ENCODE results near the gene POU3F1.

The POU3F1 gene

GRCh38 chr1:38073534-38074301 lies 27.1 kb upstream of the POU3F1 start:
- no peak for DNase-seq (ENCODE audit: low read depth)

GRCh38 chr1:38072858-38073257 lies 26.3 kb upstream of the POU3F1 start:
- no peak for DNase-seq (ENCODE audit: low read depth)

DNA sequence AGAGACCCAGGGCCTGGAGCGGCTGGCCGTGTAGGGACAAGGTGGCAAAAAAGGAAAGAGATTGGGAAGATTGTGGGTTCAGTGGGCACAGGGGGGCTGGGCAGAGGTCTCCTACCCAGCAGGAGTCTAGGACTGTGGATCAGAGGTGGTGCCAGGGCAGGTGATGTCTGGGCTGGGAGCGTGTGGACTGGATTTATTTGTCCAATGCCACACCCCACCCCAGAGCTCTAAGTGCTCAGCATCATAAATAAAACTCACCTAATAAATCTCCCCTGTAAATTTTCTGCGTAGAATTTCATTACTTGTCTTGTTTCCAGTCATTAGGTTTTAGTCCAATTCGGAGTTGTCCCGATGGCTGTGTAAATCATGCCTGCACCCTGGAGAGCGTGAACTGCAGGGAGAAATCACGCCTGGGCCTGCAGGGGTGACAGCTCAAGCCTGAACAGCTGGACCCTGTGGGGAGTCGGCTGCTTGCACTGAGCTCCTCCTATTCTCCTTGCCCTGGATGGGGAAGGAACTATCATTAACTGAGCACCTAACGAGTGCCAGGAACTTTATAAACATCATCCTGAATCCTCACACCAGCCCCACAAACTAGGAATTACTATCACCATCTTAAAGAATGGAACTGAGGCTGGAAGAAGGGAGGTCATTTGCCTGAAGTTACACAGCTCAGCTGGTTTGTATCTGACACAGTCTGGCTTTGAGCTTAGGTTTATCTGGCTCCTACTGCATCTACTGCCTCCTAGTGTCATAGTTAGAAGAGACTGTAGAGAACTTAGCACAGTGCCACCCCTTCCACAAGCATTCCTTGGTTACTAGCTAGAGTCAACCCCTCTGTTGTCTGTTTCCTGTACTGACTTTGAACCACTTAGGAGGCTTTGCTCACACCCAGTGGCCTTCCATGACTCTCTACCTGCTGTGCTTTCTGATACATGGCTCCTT lies 25.0 kb upstream of the POU3F1 start:
- DNase-seq (ENCODE audit: low read depth), result no peak

- no peak for DNase-seq (ENCODE audit: low read depth)
Observed at GRCh38 chr1:38068980-38069340, 22.4 kb upstream of the POU3F1 start.

DNA sequence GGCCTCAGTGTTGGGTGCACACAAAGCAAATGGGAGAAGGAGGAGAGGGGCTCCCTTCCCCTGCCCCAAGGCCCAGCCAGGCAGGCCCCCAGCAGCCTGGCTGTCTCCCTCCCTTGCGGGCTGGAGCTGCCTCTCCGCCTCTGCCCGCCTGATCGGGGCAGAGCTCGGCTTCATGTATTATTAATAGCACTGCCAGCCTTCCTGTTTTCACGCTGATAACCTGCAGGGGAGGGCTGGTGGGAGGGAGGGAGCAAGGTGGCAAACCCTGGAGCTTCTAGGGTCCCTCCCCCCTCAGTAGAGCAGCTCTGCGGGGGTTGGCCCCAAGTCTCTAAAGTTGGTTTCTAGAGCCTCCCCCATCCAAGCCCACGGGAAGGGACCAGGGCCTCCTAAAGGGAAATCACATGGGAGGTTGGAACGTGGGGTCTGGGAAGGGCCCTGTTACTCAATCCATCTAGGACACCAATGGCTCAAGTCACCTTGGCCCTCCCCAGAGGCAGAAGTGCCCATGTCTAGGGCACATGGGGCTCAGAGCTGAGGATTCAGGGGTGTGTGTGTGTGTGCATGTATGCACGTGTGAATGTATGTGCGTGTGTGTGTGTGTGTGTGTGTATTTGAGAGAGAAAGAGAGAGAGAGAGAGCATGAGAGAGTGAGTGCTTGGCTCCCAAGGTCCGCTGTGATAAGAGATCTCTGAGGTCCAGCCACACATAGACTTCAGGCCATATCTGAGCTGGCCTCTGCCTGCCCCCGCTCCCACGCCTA lies 21.8 kb upstream of the POU3F1 start:
- DNase-seq (ENCODE audit: low read depth), result no peak

DNA sequence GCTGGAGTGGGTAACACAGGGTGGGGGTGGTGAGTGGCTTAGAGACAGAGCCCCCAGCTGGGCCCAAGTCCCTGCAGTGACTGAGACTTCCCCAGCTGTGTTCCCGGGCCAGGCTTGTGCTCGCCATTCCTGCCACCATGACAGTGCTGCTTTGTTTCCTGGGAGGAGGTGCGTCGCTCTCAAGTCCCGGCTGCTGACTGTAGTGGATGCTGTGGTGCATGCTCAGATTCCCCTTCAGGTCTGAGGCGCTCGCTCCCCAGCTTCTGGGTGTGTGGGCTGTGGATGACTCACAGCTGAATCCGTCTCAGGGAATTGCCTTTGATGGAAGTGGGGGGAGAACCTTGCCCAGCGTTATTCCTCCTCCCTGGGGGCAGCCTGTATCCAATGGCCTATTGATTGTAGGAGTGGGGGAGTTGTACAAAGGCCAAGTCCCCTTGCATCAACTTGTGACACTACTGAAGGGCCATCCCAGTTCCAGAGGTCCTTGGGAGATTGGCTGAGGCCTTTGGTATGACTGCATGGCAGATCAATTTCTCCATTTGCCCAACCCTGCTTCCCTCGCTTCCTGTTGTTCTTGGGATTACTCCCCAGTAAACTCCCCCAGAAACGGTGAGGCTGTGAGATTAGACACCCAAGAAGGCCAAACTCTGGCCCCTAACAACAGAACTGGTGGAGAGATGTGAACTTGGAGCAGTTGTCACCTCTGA lies 17.8 kb upstream of the POU3F1 start:
- peak; percentile 69 for DNase-seq (ENCODE audit: low read depth)

GRCh38 chr1:38063616-38064015 lies 17.0 kb upstream of the POU3F1 start:
- no peak for DNase-seq (ENCODE audit: low read depth)

GRCh38 chr1:38062361-38063288 lies 16.0 kb upstream of the POU3F1 start:
- DNase-seq (ENCODE audit: low read depth), result no peak

DNA sequence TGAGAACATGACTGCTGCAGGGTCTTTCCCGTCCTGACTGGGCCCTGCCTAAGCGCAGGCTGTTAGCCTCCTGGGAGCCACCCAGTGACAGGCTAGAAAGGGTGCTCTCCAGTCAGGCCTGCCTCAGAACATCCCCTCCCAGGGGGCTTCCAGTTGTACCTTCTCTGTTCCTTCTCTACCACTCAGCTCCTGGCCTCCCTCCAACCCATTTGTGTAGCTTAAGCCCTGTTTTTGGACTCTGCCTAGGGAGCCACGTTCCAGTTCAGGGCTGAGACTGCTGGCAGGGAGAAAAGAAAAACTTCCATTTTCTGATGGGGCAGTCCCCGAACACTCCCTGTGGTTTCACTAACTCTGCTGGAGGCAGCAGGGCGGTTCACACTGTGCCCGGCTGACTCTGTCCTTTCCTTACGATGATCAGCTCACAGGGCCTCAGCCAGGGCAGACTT lies 15.3 kb upstream of the POU3F1 start:
- DNase-seq (ENCODE audit: low read depth), result no peak

GRCh38 chr1:38061290-38061689 lies 14.7 kb upstream of the POU3F1 start:
- no peak for DNase-seq (ENCODE audit: low read depth)

GRCh38 chr1:38060498-38060897 lies 13.9 kb upstream of the POU3F1 start:
- DNase-seq (ENCODE audit: low read depth), result no peak

DNA sequence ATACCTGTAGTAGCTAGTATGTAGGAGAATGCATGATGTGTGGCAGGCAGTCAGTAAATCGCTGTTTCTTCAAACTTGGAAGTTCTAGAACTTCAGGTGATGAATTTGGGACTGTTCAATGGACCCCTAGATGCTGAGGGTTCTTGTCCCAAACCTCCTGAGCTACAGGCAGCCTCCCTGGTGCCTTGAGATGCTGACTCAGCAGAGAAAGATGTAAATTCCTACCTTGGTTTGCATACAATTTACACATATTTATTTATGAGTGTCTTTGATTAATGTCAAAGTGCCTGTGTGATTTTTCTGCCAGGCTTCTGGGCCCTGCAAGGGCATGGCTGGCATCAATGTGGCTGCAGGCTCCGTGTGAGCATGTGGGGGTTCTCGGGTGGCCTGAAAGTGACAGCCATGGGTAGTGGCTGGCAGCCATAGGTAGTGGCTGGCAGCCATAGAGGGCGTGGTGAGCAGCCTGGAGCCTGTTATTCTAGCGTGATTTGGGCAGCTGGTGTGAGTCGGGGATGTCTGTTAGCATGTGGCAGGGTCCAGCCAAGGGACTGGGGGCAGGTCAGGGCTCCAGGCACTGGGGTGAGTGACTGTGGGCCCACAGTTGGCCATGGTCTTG lies 13.2 kb upstream of the POU3F1 start:
- DNase-seq (ENCODE audit: low read depth), result no peak

GRCh38 chr1:38055965-38056364 lies 9.4 kb upstream of the POU3F1 start:
- no peak for DNase-seq (ENCODE audit: low read depth)

DNA sequence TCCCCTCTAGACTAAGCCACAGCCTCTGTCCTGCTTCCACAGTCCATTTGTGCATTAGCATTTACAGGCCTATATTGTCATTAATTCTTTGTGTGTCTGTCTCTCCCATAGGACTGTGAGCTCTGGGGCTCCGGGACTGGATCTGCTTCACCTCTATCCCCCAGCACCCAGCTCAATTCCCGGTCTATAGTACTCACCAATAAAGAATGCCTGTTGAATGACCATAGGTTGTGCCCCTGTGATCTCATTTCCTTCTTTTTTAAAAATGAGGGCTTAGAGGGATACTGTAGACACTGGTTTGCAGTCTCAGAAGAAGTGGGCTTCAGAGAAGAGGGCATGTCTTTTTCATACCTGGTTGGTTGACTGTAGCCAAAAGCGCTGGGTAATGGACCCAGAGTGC lies 8.8 kb upstream of the POU3F1 start:
- DNase-seq (ENCODE audit: low read depth), result no peak

DNA sequence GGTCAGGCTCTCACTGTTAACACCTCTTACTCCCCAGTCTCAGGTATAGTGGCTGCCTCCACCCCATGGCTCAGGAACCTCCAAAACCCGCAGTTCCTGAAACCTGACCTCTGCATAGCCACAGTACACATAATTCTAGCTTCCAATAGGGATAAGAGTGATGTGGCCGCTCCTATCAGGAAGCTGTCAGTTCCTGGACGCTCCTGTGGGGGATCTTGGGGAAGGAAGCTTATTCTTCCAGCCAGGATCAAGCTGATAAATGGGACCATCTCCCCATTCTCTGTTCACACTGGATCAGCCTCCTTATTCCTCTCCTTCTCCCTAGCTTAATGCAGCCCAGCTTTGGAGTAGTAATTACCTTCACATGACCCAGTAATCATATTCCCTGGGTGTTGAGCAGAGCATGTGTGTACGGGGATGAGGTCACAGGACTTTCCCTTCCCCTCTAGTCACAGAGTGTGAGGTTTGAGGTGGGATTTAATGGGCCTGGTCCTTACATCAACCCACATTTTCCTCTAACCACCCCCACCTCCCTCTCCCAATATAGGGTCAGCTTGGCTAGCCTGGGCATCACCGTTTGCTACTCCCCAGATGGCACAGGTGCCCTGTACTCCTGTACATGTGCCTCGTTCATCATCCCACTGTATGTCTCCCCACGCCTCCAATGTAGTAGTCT lies 7.0 kb upstream of the POU3F1 start:
- DNase-seq (ENCODE audit: low read depth), result no peak

- no peak for DNase-seq (ENCODE audit: low read depth)
Observed at GRCh38 chr1:38052750-38053415, 6.3 kb upstream of the POU3F1 start.

GRCh38 chr1:38051079-38051543 lies 4.5 kb upstream of the POU3F1 start:
- DNase-seq (ENCODE audit: low read depth), result no peak

GRCh38 chr1:38050397-38051078 lies 3.9 kb upstream of the POU3F1 start:
- no peak for DNase-seq (ENCODE audit: low read depth)
